ENCODE measurements around the gene NOX5. TPM values are rescaled to one million over a fixed set of nuclear protein-coding genes. Genes with fewer than 3 reads are reported as not detected.

NOX5 gene
- total RNA-seq, 4 donors from 2014 or later = 0.19 to 1.5 (median 0.46) TPM

DNA sequence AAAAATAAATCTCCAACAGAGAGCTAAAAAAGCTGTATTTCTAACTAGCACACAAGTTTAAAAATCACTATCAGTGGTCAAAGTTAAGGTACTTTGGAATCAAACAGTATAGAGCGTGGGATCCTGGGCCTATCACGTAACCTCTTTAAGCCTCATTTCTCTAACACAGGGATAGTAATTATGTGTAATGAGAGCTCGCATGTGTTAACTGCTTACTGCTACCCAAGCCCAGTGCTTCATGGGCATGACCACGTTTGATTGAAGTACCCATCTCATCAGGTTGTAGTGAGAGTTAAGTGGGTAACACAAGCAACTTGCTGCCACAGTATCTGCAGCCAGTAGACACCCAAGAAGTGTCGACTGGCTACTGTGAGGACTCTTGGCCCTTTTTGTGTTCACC lies 28.2 kb upstream of the NOX5 start:
- 79 to 88% methylated on average over 5 of the region's 5 CpGs for WGBS, 2 donors

DNA sequence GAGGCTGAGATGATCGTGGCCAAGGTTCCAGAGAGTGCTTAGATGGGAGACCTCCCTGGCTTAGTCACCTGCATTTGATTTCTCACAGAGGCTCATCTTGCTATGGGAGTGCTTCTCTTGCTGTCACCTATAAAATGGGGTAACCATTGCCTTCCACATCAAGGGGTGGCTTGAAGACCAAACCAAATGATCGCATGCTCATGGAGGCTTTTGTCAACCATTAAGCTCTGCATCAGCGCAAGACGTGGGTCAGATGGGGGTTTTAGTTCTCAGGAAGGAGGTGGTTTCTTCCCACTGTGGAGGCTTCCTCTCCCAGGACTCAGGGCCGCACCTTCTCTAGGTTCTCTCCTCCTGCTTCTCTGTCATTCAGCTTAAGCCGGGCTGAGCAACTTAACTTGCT lies 27.4 kb upstream of the NOX5 start:
- WGBS, 2 donors = 84 to 91% methylated on average over 6 of the region's 6 CpGs
- DNase-seq = no peak
- Histone ChIP-seq H3K9me3 (no peaks in the 10 kb centered on the region), H3K27me3 (peaks cover 0 to 51% (median 0%) of the 10 kb centered on the region in 4 donors), H3K4me3 (no peak overlapping the region), H3K36me3 (no peaks in the 10 kb centered on the region), H3K27ac (no peak overlapping the region), H3K4me1 (peaks cover 0 to 14% (median 9%) of the 10 kb centered on the region in 3 donors)
- TF ChIP-seq POLR2A (IDR thresholded peaks at IDR 0.05) = no peak
- TF ChIP-seq, protein P1, sequence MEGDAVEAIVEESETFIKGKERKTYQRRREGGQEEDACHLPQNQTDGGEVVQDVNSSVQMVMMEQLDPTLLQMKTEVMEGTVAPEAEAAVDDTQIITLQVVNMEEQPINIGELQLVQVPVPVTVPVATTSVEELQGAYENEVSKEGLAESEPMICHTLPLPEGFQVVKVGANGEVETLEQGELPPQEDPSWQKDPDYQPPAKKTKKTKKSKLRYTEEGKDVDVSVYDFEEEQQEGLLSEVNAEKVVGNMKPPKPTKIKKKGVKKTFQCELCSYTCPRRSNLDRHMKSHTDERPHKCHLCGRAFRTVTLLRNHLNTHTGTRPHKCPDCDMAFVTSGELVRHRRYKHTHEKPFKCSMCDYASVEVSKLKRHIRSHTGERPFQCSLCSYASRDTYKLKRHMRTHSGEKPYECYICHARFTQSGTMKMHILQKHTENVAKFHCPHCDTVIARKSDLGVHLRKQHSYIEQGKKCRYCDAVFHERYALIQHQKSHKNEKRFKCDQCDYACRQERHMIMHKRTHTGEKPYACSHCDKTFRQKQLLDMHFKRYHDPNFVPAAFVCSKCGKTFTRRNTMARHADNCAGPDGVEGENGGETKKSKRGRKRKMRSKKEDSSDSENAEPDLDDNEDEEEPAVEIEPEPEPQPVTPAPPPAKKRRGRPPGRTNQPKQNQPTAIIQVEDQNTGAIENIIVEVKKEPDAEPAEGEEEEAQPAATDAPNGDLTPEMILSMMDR (IDR thresholded peaks at IDR 0.05) = no peak
- intact Hi-C loops (cut with DNase I) = no loop called here

More for the DNA sequence above, 28.2 kb upstream of the NOX5 start:
- DNase-seq = no peak
- no peak for TF ChIP-seq POLR2A (IDR thresholded peaks at IDR 0.05)
- TF ChIP-seq, protein P1 (IDR thresholded peaks at IDR 0.05) = no peak
- Histone ChIP-seq H3K4me3 (no peak overlapping the region), H3K36me3 (no peaks in the 10 kb centered on the region), H3K27ac (no peak overlapping the region), H3K9me3 (no peaks in the 10 kb centered on the region), H3K27me3 (peaks cover 0 to 51% (median 0%) of the 10 kb centered on the region in 4 donors), H3K4me1 (peaks cover 0 to 6% (median 2%) of the 10 kb centered on the region in 3 donors)
- intact Hi-C loops (cut with DNase I) = no loop called here

DNA sequence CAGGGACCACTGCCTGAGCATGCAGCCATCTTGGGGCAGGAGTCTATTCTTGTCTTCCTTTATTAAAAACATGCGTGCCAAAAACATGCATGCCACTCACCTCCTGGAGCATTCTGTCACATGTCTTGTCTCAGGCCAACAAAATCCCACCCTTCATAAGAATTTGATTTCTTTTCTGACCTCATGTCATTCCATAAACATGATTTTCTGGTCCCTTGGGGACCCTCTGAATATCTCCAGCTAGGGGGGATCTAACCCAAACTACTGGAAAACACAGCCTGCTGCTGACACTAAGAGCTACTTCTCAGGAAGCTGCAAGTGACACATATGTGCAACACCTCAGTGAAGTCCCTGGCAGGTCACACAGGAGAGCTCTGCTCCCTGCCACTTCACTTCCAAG lies 26.8 kb upstream of the NOX5 start:
- Histone ChIP-seq H3K36me3 (no peaks in the 10 kb centered on the region), H3K9me3 (no peaks in the 10 kb centered on the region), H3K27ac (no peak overlapping the region), H3K27me3 (peaks cover 0 to 51% (median 0%) of the 10 kb centered on the region in 4 donors), H3K4me1 (peaks cover 0 to 18% (median 9%) of the 10 kb centered on the region in 3 donors), H3K4me3 (no peak overlapping the region)
- intact Hi-C loops (cut with DNase I) = no loop called here
- 13 to 20% methylated on average over 1 of the region's 1 CpG for WGBS, 2 donors
- DNase-seq = no peak
- TF ChIP-seq, protein P1 (IDR thresholded peaks at IDR 0.05) = no peak
- TF ChIP-seq POLR2A (IDR thresholded peaks at IDR 0.05) = no peak

DNA sequence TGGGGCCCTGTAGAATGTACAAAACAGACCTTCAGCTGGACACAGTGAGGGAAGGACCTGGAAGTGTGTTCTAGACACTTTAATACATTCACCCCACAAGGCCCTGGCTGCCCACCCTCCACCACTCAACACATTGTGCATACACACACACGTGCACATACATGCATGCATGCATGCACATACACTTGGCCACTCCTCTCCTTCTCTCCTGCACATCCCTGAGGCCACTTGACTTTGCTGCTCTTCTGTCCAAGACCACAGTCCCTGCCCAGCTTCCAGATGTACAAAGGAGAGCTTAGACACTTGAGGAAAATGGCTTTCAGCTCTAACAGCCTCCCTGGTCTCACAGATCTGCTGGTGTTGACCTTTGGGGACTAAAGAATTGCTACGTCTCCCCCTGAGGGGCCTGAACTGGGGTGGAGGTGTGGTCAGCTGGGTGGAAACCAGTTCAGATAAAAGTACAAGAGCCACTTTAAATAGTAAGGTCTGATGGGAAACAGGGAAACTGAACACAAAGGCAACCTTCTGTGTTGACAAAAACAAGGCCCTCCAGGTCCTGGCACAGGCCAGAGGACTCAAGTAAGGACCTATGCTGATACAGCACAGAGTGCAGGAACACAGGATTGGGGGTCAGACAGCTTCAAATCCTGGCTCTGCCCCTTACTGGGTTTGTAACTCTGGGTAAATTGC lies 24.8 kb upstream of the NOX5 start:
- H3K9me3 ChIP-seq = no peaks in the 10 kb centered on the region
- intact Hi-C loops (cut with DNase I) = no loop called here
- H3K27me3 ChIP-seq = peaks cover 0 to 39% (median 0%) of the 10 kb centered on the region in 4 donors
- no peak overlapping the region for H3K27ac ChIP-seq
- peaks cover 0 to 22% (median 9%) of the 10 kb centered on the region in 3 donors for H3K4me1 ChIP-seq
- 85 to 100% methylated on average over 1 of the region's 2 CpGs for WGBS, 2 donors
- no peak for TF ChIP-seq POLR2A (IDR thresholded peaks at IDR 0.05)
- TF ChIP-seq, protein P1 (IDR thresholded peaks at IDR 0.05) = no peak
- no peak overlapping the region for H3K4me3 ChIP-seq
- no peak for DNase-seq
- no peaks in the 10 kb centered on the region for H3K36me3 ChIP-seq

DNA sequence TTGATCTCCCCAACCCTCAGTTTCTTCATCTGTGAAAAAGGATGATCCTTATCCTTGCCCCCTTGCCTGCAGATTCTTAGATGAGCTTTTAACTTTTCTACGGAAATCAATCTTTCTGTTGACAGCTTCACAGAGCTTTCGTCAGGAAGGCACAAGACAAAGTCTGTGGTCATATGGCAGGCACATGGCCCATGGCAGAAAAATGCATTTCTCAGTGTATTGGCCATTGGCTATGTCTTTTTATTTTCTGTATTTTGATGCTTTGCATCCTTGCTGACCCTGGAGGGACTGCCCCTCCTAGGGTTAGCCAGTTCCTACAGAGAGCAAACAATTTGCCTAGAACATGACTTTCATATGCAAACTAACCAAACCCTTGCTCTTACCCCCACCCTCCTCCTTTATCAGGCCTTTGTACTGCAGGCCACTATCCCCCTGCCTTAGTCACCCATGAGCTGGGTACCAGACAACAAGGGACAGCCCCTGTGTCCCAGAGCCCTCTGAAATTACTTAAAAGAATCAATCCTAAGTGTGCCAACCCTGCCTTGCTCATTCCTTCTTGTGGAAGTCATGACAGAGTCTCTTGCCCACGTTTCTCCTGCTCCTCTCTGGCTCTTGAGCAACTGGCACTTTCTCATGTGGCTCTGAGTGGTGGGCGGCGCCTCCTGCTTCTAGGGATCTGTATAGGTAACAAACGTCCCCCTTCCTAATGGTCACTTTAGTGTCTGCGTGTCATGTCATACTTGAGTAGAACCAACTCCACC lies 24.1 kb upstream of the NOX5 start:
- H3K4me3 ChIP-seq = no peak overlapping the region
- H3K9me3 ChIP-seq = no peaks in the 10 kb centered on the region
- TF ChIP-seq, protein P1 (IDR thresholded peaks at IDR 0.05) = no peak
- TF ChIP-seq POLR2A (IDR thresholded peaks at IDR 0.05) = no peak
- no peak overlapping the region for H3K27ac ChIP-seq
- 52 to 71% methylated on average over 4 to 6 of the region's 7 CpGs for WGBS, 2 donors
- peaks cover 0 to 36% (median 0%) of the 10 kb centered on the region in 4 donors for H3K27me3 ChIP-seq
- DNase-seq = no peak
- no peaks in the 10 kb centered on the region for H3K36me3 ChIP-seq
- peaks cover 0 to 22% (median 9%) of the 10 kb centered on the region in 3 donors for H3K4me1 ChIP-seq
- intact Hi-C loops (cut with DNase I) = no loop called here

Data from esophagus squamous epithelium (tissue), 5 donors.